NB4 (cell line): Measurements from ENCODE around the gene PSD4.

Source experiments
- CTCF ChIP-seq: IDR thresholded peaks from one replicate; pipeline ENCODE4 v1.5.1; 2012; ENCODE audit warnings: low read depth, low read length
- MYC ChIP-seq: IDR thresholded peaks from 2 replicates; pipeline ENCODE4 v1.6.1; 2011; ENCODE audit warnings: low read depth, low read length
- POLR2A ChIP-seq: IDR thresholded peaks from 2 replicates; pipeline ENCODE4 v1.6.1; 2011; ENCODE audit warnings: mild to moderate bottlenecking; ENCODE audit not compliant: insufficient read length; ENCODE audit errors: extremely low read depth
- TF ChIP-seq, protein P1 (sequence below): IDR thresholded peaks from 2 replicates; pipeline ENCODE4 v1.6.1; 2011; ENCODE audit warnings: low read depth, low read length

DNA sequence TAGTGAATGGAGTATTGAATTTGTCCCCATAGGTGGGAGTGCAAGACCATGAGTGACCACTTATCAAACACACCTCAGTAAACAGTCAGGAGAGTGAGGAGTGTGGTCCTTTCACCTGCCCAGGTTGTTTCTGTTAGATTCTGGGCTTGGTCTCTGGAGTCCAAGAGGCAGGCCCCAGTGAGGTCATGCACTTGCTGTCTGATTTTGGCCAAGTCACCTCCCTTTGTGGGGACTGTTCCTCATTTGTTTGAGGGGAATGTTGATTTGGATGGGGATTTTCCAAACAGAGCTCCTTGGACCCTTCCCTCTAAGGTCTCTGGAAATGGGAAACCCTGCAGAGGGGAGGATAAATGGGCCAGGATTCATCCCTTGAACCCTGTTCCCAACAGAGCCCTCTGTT is 39.1 kb upstream of the PSD4 start:
- no peak for TF ChIP-seq POLR2A
- TF ChIP-seq CTCF, result no peak
- TF ChIP-seq, protein P1, sequence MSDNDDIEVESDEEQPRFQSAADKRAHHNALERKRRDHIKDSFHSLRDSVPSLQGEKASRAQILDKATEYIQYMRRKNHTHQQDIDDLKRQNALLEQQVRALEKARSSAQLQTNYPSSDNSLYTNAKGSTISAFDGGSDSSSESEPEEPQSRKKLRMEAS, result no peak
- TF ChIP-seq MYC, result no peak
